GM18909 (cell line): Measurements from ENCODE around the gene NLGN3.

Experiments used
- ATAC-seq: cut with Tn5 transposase; IDR thresholded peaks from one replicate; pipeline ENCODE4 v1.9.1; 2021; ENCODE audit warnings: mild to moderate bottlenecking; ENCODE audit not compliant: unreplicated experiment, poor library complexity

NLGN3 gene

GRCh38 chrX:71199252-71200008, 54.8 kb downstream of the NLGN3 start:
- no peak for ATAC-seq

- ATAC-seq, result no peak
Measured at GRCh38 chrX:71210816-71211215, 66.2 kb downstream of the NLGN3 start.

- ATAC-seq, result no peak
Measured at GRCh38 chrX:71212536-71212935, 67.9 kb downstream of the NLGN3 start.

- ATAC-seq, result no peak
Measured at GRCh38 chrX:71214152-71214551, 69.5 kb downstream of the NLGN3 start.

GRCh38 chrX:71214604-71215337, 70.1 kb downstream of the NLGN3 start:
- ATAC-seq, result no peak

GRCh38 chrX:71215338-71215912, 70.8 kb downstream of the NLGN3 start:
- ATAC-seq, result no peak

- no peak for ATAC-seq
Measured at GRCh38 chrX:71216485-71216884, 71.8 kb downstream of the NLGN3 start.

- no peak for ATAC-seq
Measured at GRCh38 chrX:71217298-71217697, 72.7 kb downstream of the NLGN3 start.
